Measurements from ENCODE around the gene CNKSR3.

Gene CNKSR3

DNA sequence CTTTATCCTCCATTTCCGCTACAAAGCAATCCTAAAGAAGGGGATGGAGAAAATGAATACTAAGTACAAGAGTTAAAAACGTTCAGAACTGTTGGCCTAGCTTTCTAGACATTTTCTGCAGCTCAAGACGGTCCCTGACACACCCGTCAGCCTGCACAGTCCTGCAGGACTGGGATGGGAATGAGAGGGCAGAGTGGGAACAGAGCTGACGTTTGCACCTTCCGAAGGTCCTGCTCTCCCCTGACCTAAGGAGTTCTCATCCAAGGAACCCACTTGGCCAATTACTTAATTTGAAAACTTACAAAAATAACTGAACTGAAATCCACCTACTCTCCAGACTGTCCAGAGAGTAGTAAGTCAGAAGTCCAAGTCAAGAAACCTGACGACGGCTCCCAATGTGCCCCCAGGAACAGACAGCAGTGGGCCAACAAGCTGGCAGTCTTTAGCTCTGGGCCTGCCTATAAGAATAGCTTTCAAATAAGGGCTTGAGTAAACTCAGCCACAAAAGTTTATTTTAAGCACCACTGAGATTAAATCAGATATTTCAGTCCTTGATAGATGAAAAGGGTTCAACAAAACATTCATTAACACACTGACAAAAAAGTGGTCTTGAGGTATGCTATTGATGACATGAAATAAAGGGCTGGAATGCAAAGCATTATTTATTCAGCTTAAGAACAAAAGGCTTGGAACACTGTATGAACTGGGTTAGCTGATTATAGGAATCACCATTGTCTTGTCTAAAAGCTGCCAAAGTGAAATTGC is 76.8 kb downstream of the CNKSR3 start:
- no peak overlapping the region for H2BK12ac ChIP-seq (ENCODE audit: low read length)
- DNase-seq (ENCODE audit: low spot score) = peak; percentile 54
- no peak overlapping the region for H2AK5ac ChIP-seq (ENCODE audit: low read depth, low read length)
- H4K91ac ChIP-seq (ENCODE audit: low read depth, low read length, poor library complexity) = no peak overlapping the region
- peaks cover 4 to 9% of the 10 kb centered on the region in 2 donors for H3K36me3 ChIP-seq (replicated peaks in 1 of 2; ENCODE audit: control insufficient read depth in 2 of 2, insufficient read depth in 2 of 2, low read length in 2 of 2)
- no peak overlapping the region for H3K4me2 ChIP-seq (ENCODE audit: insufficient read depth, low read length, poor library complexity, severe bottlenecking)
- H3K27ac ChIP-seq (replicated peaks; ENCODE audit: low read length) = peak overlapping the region; percentile 31
- no peaks in the 10 kb centered on the region for H3K27me3 ChIP-seq (ENCODE audit: control insufficient read depth in 3 of 3, insufficient read depth in 3 of 3, low read depth in 1 of 3, low read length in 3 of 3)
- H2BK5ac ChIP-seq (ENCODE audit: low read length) = no peak overlapping the region
- no peak overlapping the region for H3K4ac ChIP-seq (ENCODE audit: low read length)
- no peaks in the 10 kb centered on the region for H3K79me1 ChIP-seq (ENCODE audit: low read depth, low read length)
- no CpG with 5 or more reads among the region's 8 CpGs for WGBS, 2 donors (ENCODE audit: extremely low coverage in 2 of 2, insufficient read length in 2 of 2, insufficient replicate concordance in 1 of 2)
- H2BK15ac ChIP-seq (ENCODE audit: low read length) = no peak overlapping the region
- H3K4me1 ChIP-seq (ENCODE audit: control insufficient read depth in 2 of 2, insufficient read depth in 1 of 2, low read depth in 1 of 2, low read length in 2 of 2) = peaks cover 5 to 9% of the 10 kb centered on the region in 2 donors
- H2AFZ ChIP-seq (ENCODE audit: low read length) = no peak overlapping the region
- no peak overlapping the region for H3K4me3 ChIP-seq (ENCODE audit: low read length in 2 of 2)
- H3K9me3 ChIP-seq (replicated peaks in 1 of 2; ENCODE audit: control insufficient read depth in 2 of 2, insufficient read depth in 1 of 2, low read depth in 1 of 2, low read length in 2 of 2) = peaks cover 2 to 8% of the 10 kb centered on the region in 2 donors
- no peak overlapping the region for H3K18ac ChIP-seq (ENCODE audit: low read length)
- no peak overlapping the region for H3K23ac ChIP-seq (ENCODE audit: low read depth, low read length, poor library complexity)
- no peak overlapping the region for H2BK120ac ChIP-seq (ENCODE audit: low read depth, low read length)
- no peak overlapping the region for H3K14ac ChIP-seq (ENCODE audit: low read length)
- H4K8ac ChIP-seq (ENCODE audit: low read depth, low read length) = no peak overlapping the region
- no peak overlapping the region for H3K9ac ChIP-seq (ENCODE audit: low read depth, low read length, poor library complexity)

GRCh38 chr6:154432533-154433476 is 77.7 kb downstream of the CNKSR3 start:
- Histone ChIP-seq H3K27me3 (ENCODE audit: control insufficient read depth in 3 of 3, insufficient read depth in 3 of 3, low read depth in 1 of 3, low read length in 3 of 3) (no peaks in the 10 kb centered on the region), H3K14ac (ENCODE audit: low read length) (no peak overlapping the region), H2BK5ac (ENCODE audit: low read length) (no peak overlapping the region), H3K27ac (replicated peaks; ENCODE audit: low read length) (no peak overlapping the region), H3K4me1 (ENCODE audit: control insufficient read depth in 2 of 2, insufficient read depth in 1 of 2, low read depth in 1 of 2, low read length in 2 of 2) (peaks cover 5 to 9% of the 10 kb centered on the region in 2 donors), H3K79me1 (ENCODE audit: low read depth, low read length) (no peaks in the 10 kb centered on the region), H4K91ac (ENCODE audit: low read depth, low read length, poor library complexity) (no peak overlapping the region), H3K4ac (ENCODE audit: low read length) (no peak overlapping the region), H3K4me3 (ENCODE audit: low read length in 2 of 2) (no peak overlapping the region), H2BK120ac (ENCODE audit: low read depth, low read length) (no peak overlapping the region), H3K36me3 (replicated peaks in 1 of 2; ENCODE audit: control insufficient read depth in 2 of 2, insufficient read depth in 2 of 2, low read length in 2 of 2) (peaks cover 4 to 9% of the 10 kb centered on the region in 2 donors), H3K4me2 (ENCODE audit: insufficient read depth, low read length, poor library complexity, severe bottlenecking) (no peak overlapping the region), H2AFZ (ENCODE audit: low read length) (no peak overlapping the region), H4K8ac (ENCODE audit: low read depth, low read length) (no peak overlapping the region), H2AK5ac (ENCODE audit: low read depth, low read length) (no peak overlapping the region), H3K9ac (ENCODE audit: low read depth, low read length, poor library complexity) (no peak overlapping the region), H3K18ac (ENCODE audit: low read length) (no peak overlapping the region), H2BK15ac (ENCODE audit: low read length) (no peak overlapping the region), H2BK12ac (ENCODE audit: low read length) (no peak overlapping the region), H3K9me3 (replicated peaks in 1 of 2; ENCODE audit: control insufficient read depth in 2 of 2, insufficient read depth in 1 of 2, low read depth in 1 of 2, low read length in 2 of 2) (peaks cover 2 to 8% of the 10 kb centered on the region in 2 donors), H3K23ac (ENCODE audit: low read depth, low read length, poor library complexity) (no peak overlapping the region)
- no peak for DNase-seq (ENCODE audit: low spot score)
- no CpG with 5 or more reads among the region's 3 CpGs for WGBS, 2 donors (ENCODE audit: extremely low coverage in 2 of 2, insufficient read length in 2 of 2, insufficient replicate concordance in 1 of 2)

- H2BK15ac ChIP-seq (ENCODE audit: low read length) = no peak overlapping the region
- H2BK5ac ChIP-seq (ENCODE audit: low read length) = no peak overlapping the region
- no peak overlapping the region for H3K18ac ChIP-seq (ENCODE audit: low read length)
- peaks cover 0 to 8% of the 10 kb centered on the region in 2 donors for H3K9me3 ChIP-seq (replicated peaks in 1 of 2; ENCODE audit: control insufficient read depth in 2 of 2, insufficient read depth in 1 of 2, low read depth in 1 of 2, low read length in 2 of 2)
- no peak overlapping the region for H2AK5ac ChIP-seq (ENCODE audit: low read depth, low read length)
- H3K4me1 ChIP-seq (ENCODE audit: control insufficient read depth in 2 of 2, insufficient read depth in 1 of 2, low read depth in 1 of 2, low read length in 2 of 2) = peaks cover 2 to 9% of the 10 kb centered on the region in 2 donors
- no peak overlapping the region for H3K14ac ChIP-seq (ENCODE audit: low read length)
- H4K91ac ChIP-seq (ENCODE audit: low read depth, low read length, poor library complexity) = no peak overlapping the region
- no peak overlapping the region for H3K23ac ChIP-seq (ENCODE audit: low read depth, low read length, poor library complexity)
- H2BK12ac ChIP-seq (ENCODE audit: low read length) = no peak overlapping the region
- DNase-seq (ENCODE audit: low spot score) = no peak
- H3K36me3 ChIP-seq (replicated peaks in 1 of 2; ENCODE audit: control insufficient read depth in 2 of 2, insufficient read depth in 2 of 2, low read length in 2 of 2) = peaks cover 0 to 11% of the 10 kb centered on the region in 2 donors
- no peaks in the 10 kb centered on the region for H3K79me1 ChIP-seq (ENCODE audit: low read depth, low read length)
- H3K9ac ChIP-seq (ENCODE audit: low read depth, low read length, poor library complexity) = no peak overlapping the region
- H3K4me2 ChIP-seq (ENCODE audit: insufficient read depth, low read length, poor library complexity, severe bottlenecking) = no peak overlapping the region
- H2AFZ ChIP-seq (ENCODE audit: low read length) = no peak overlapping the region
- no CpG with 5 or more reads among the region's 1 CpG for WGBS, 2 donors (ENCODE audit: extremely low coverage in 2 of 2, insufficient read length in 2 of 2, insufficient replicate concordance in 1 of 2)
- no peak overlapping the region for H2BK120ac ChIP-seq (ENCODE audit: low read depth, low read length)
- no peak overlapping the region for H3K4me3 ChIP-seq (ENCODE audit: low read length in 2 of 2)
- H3K4ac ChIP-seq (ENCODE audit: low read length) = no peak overlapping the region
- no peaks in the 10 kb centered on the region for H3K27me3 ChIP-seq (ENCODE audit: control insufficient read depth in 3 of 3, insufficient read depth in 3 of 3, low read depth in 1 of 3, low read length in 3 of 3)
- H4K8ac ChIP-seq (ENCODE audit: low read depth, low read length) = no peak overlapping the region
- H3K27ac ChIP-seq (replicated peaks; ENCODE audit: low read length) = no peak overlapping the region
Measured at GRCh38 chr6:154430481-154430919, 80.0 kb downstream of the CNKSR3 start.

- Histone ChIP-seq H4K8ac (ENCODE audit: low read depth, low read length) (no peak overlapping the region), H4K91ac (ENCODE audit: low read depth, low read length, poor library complexity) (no peak overlapping the region), H3K18ac (ENCODE audit: low read length) (no peak overlapping the region), H3K14ac (ENCODE audit: low read length) (no peak overlapping the region), H2BK12ac (ENCODE audit: low read length) (no peak overlapping the region), H2BK120ac (ENCODE audit: low read depth, low read length) (no peak overlapping the region), H2BK15ac (ENCODE audit: low read length) (no peak overlapping the region), H3K27me3 (ENCODE audit: control insufficient read depth in 3 of 3, insufficient read depth in 3 of 3, low read depth in 1 of 3, low read length in 3 of 3) (no peaks in the 10 kb centered on the region), H3K27ac (replicated peaks; ENCODE audit: low read length) (no peak overlapping the region), H3K9ac (ENCODE audit: low read depth, low read length, poor library complexity) (no peak overlapping the region), H3K4me2 (ENCODE audit: insufficient read depth, low read length, poor library complexity, severe bottlenecking) (no peak overlapping the region), H3K23ac (ENCODE audit: low read depth, low read length, poor library complexity) (no peak overlapping the region), H2BK5ac (ENCODE audit: low read length) (no peak overlapping the region), H3K4me3 (ENCODE audit: low read length in 2 of 2) (no peak overlapping the region), H3K4me1 (ENCODE audit: control insufficient read depth in 2 of 2, insufficient read depth in 1 of 2, low read depth in 1 of 2, low read length in 2 of 2) (peaks cover 2 to 9% of the 10 kb centered on the region in 2 donors), H3K36me3 (replicated peaks in 1 of 2; ENCODE audit: control insufficient read depth in 2 of 2, insufficient read depth in 2 of 2, low read length in 2 of 2) (peaks cover 0 to 7% of the 10 kb centered on the region in 2 donors), H3K4ac (ENCODE audit: low read length) (no peak overlapping the region), H3K9me3 (replicated peaks in 1 of 2; ENCODE audit: control insufficient read depth in 2 of 2, insufficient read depth in 1 of 2, low read depth in 1 of 2, low read length in 2 of 2) (peaks cover 0 to 8% of the 10 kb centered on the region in 2 donors), H2AK5ac (ENCODE audit: low read depth, low read length) (no peak overlapping the region), H2AFZ (ENCODE audit: low read length) (no peak overlapping the region), H3K79me1 (ENCODE audit: low read depth, low read length) (no peaks in the 10 kb centered on the region)
- no peak for DNase-seq (ENCODE audit: low spot score)
- no CpG with 5 or more reads among the region's 5 CpGs for WGBS, 2 donors (ENCODE audit: extremely low coverage in 2 of 2, insufficient read length in 2 of 2, insufficient replicate concordance in 1 of 2)
Measured at GRCh38 chr6:154429711-154430110, 80.8 kb downstream of the CNKSR3 start.
